Suppressor macrophage treated with lipopolysaccharide for 4 hours (primary cell): Measurements from ENCODE around the gene ACSL1.
A peak's percentile ranks its signal among the peaks of the same experiment; 100 is the strongest.

Experiments used
- DNase-seq: peaks from one replicate; pipeline ENCODE4 v3.0.0-alpha.2; 2020

Gene ACSL1

DNA sequence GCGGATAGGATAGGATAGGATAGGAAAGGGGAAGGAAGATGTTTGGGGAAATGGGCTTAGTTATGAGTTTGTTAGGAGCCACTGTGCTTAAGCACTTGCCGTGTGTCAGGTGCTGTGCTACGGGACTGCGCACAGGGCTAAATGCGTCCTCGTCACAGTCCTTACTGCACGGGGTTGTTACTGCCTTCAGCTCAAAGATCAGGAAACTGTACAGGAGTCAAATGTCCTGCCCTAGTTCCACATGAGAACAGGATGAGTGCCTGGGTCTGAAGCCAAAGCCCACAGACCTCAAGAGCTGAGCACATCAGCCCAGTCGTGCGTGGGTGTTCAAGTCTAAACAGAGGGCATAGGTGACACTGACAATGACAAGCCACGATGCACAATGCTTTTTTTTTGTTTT lies 15.0 kb downstream of the ACSL1 start:
- no peak for DNase-seq

DNA sequence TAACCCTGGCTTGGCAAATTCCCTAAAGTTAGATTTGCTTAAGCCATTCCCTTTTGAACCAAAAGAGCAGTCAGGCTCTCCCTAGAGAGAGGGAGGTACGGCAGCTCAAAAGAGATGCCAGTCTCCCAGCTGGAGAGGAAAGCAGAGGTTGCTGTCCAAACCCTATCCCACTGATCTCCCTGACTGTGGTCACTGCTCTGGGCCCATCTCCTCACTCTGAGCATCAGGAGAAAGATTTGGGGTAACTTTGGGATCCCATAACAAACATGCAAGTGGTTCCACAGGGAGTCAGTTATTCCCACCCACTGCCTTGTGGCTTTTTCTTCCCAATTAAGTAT lies 17.1 kb downstream of the ACSL1 start:
- DNase-seq: no peak

DNA sequence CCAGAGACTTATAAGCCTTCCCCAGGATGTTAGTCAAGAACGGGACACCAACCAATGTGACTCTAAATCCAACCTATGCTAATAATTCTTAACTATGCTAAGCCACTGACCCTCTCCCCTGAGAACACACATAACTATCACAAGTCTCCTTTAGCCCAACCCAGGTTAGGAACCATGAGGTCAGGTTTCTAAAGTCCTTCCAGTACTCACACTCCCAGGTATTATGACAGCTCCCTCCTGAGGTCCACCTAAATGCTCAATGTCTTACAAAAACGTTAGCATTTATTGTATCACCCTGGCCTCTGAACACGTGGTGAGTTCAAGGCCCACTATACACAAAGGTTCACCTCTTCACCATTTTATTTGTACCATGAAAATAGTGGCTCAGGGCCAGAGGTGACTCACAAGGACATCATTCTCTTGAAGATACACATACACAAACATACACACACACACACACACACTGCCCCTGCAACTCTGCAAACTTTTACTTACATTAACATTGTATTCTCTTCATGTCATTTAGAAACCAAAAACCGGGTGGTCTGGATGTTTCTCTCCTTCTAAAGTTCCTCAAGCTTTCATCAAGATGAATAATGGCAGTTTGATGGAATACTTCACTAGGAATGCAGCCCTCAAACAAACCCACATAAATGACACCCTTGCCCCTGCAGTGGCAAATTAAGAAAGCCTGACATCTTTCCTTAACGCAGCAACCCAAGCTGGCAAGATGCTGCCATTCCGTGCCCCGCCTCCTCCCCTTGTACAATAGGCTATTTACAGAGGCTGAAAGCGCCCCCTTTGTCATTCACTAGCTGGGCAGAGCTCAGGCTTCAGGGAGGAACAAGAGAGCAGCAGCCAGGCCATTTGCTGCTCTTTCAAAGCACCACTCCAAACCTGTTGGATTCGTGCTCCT lies 17.7 kb downstream of the ACSL1 start:
- DNase-seq: no peak

DNA sequence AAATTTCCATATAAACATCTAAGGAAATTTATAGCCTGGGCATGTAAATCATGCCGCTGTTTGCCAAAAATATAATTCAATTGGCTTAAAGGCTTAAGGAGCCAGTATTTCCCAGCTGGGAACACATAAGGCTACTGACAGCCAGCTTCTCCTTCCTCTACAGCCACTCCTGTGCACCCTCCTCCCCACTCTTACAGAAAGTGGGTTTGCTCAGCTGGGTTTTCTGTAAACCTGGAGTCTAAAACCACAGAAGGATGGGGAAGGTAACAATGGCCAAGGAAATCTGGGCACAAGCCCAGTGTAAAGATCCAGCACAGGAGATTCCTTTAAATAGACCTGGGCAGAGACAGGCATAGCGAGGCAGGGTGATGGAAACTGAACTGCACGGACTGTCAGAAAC lies 18.5 kb downstream of the ACSL1 start:
- no peak for DNase-seq

DNA sequence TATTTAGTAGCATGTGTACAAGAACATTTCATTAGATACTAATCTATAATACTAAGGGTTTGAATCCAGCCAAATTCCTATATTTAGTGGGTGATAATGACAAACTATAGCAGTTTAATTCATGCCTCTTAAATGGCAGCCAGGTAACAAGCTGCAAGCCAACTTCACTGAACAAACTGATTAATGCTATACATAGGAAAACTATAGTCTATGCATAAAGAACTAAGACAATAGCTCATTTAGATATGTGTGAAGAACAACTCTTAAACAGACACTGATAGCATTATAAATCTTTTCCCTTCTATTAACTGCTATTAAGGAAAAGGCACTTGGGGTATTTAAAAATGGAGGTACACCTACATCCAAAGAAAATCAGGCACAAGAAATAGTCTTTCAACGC lies 19.1 kb downstream of the ACSL1 start:
- no peak for DNase-seq

DNA sequence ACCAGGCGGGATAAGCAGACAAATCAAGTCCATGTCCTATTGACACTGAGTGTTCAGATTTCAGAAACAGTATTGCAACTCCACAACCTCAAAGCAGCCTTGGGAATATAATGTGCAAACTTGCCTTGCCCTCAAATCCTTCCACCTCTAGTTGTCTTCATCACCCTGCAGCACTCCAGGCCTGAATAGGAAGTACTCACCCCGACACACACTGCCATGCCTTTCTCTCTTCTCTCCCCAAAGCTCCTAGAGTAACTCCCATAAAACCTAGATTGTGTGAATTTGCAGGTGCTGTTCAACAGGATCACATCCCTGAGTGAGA lies 19.6 kb downstream of the ACSL1 start:
- DNase-seq: no peak

DNA sequence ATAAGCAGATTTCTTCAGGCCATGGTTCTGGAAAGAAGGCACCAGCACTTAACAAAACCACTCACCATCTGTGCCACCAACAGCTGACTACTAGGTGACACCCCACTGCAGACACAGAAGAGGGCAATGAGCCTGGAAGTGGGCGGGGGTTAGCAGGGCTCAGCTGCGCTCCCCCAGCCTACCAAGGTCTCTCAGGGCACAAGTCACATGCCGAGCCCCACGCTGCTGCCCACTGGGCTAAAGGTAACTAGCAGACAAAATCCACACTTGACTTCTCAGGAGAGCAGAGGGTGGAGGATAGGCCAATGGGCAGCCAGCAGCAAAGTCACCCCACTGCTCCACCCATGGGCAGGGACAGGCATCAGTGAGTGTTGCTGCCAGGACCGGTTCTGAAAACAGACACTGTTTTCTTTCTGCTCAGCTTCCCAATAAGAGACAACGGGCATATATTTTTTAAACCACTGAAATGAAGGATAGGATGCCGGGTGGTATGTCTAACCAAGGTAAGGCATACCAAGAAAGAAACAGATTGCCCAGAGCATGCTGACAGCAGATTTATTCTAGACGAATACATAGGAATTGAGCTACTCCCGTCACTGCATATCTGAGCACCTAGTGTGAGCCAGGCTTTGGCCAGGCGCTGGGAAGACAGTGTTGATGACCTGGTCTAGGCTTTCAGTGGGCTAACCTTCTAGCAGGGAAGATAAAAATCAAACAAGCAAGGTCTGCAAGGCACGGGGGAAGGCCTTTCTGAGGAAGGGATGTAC lies 20.1 kb downstream of the ACSL1 start:
- DNase-seq: no peak

DNA sequence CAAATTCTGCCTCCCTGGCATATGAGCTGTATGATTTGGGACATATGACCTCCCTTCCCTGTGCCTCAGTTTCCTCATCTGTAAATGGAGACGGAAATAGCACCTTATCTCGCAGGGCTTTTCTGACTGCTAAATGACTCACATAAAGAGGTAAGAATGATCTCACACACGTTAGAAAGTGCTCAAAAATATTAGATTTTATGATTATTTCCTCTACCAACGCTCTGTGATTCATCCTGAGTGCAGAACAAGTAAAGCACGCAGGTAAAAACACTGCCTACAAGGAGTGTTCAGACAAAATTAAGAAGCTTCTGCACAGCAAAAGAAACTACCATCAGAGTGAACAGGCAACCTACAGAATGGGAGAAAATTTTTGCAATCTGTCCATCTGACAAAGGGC lies 21.1 kb downstream of the ACSL1 start:
- DNase-seq: no peak

DNA sequence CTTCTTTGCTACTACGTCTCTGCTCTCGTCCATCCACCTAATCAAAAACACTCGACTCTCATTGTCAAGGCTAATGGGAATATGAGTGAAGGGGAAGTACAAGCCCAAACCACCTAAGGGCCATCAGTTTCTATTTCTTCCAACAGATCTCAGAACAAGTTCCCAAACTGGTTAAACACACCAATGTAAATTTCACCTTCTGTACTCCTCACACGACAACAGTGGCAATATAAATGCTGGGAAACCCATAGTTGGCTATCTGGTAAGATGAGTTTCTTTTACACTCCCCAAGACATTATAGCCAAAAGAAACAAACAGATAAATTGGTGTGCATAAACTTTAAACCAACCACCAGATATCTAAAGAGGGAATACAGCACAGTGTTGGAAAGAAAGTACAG lies 21.9 kb downstream of the ACSL1 start:
- no peak for DNase-seq

DNA sequence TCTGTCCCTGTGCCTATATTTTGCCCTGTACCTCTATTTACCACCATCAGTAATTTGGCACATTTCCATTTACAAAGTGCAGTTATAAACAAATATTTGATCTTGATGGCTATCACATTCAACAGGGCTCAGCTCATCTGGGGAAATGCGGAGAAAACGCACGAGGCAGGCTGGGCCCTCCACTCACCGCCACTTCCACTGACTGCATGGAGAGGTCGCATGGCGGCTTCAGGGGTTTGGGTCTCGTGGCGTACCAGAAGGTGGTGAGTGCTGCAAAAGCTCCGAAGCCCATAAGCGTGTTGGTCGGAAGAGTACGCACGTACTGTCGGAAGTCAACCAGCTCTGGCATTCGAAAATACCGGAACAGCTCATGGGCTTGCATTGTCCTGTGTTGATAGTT lies 22.6 kb downstream of the ACSL1 start:
- no peak for DNase-seq

DNA sequence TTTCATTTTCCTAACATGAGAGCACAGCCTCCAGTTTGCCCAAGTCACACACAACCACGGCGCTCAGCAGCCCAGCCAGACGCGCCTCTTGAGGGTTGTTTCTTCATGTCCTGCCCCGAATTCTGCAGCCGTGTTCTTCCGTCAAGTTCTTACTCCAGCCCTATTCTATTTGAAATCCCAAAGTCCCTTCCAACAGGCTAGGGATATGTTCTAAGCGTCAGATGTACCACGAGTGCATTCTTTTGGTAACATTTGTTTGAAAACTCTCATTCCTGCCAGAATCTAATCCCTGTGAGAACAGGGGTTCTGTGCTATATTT lies 23.1 kb downstream of the ACSL1 start:
- DNase-seq: no peak

DNA sequence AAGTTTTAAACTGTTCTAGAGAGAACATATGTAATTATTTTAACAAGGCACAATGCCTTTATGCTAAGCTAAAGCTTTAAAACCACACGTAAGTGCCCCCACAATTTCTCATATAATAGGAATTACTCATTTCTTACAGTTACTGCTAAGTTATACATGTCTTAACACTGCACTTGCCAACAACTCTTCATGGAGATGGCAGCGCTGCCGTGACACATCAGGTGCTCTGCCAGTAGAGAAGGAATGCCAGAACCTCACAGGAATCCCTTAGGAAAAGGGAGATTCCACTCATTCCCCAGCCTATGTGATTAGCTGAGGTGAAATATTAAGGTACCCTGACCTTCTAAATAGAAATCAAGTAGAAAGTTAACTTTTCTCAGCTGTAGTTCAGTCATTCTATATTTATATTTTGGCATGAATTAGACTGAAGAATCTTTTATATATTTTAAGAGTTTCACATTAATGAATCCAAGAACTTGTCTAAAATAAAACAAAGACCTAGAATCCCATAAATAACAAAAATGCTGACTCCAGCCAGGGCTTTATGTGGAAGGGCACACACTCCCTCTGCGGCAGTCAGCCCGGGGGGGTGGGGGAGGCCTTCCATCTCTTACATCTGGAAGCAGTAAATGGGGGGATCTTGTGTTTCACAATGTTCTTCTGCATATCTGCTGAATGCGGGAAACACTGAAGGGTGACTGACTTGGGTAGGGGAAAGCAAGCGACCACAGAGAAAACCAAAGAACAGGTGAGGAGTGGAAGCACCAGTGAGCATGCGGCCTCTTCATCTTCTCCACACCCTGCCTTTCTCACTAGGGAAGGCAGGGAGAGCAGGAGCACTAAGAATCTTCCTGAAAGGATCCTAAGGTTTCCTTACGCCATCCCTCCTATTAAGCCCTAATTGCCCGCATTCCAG lies 23.7 kb downstream of the ACSL1 start:
- no peak for DNase-seq

DNA sequence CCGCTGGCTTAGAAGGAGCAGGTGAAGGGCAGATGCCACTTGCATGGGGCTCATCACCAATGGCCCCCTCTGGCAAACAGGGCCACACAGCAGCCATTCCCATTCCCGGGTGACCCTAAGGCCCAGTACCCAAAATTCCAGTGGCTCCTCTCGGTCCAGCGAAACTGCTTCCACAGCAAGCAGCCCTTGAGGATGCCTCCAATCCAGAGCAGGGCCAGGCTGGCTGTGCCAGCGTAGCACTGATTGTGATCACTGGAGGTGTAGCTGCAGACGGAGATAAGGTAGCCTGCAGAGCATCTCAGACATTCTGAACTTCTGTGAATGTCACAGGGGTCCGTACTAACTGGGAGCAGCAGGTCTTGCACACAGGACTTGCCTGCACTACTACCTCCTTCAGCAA lies 27.3 kb downstream of the ACSL1 start:
- DNase-seq: no peak

DNA sequence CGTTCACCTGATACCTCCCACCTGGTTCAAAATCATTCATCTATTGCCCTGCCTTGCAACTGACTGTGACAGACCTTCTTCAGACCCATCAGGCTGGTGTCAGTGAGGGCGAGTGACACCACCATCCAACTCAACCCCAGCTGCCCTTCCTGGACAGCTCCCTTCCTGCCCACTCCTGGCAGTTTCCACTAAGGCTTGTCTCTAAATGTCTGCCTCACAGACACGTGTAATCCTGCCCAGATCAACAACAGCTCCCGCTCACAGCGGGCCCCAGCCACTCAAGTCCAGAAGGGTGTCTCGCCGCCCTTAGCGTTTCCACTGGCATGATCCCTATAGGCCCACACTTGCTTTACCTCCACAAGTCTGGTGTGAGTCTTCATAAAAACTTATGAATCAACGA lies 28.9 kb downstream of the ACSL1 start:
- no peak for DNase-seq

DNA sequence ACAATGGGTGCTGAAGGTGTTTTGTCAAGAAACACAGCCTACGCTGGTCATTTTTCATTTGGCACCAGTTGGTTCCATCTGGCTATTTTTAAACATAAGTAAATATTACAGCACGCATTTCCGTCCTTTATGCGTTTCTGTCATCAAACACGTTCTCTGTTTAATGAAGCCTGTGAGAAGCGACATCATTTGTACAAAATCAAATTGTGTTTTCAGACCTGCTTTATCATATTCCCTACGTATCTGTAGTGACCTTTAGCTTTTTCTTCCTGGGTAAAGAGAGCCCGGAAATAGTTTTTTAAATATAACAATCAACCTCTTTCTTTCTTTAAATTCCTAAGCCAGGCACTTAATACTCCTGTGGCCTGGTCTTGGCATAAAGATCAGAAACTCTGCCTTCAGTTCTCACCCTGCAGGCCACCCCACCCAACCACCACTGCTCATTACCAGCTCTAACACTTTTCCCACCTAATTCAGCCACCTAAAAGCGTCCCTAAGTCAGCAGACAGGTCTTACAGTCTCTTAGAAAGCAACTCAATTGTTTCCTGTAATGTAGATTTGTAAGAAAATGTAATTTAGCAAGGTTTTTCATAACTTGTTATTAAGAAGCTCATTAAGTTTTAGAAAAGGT lies 30.4 kb downstream of the ACSL1 start:
- no peak for DNase-seq

DNA sequence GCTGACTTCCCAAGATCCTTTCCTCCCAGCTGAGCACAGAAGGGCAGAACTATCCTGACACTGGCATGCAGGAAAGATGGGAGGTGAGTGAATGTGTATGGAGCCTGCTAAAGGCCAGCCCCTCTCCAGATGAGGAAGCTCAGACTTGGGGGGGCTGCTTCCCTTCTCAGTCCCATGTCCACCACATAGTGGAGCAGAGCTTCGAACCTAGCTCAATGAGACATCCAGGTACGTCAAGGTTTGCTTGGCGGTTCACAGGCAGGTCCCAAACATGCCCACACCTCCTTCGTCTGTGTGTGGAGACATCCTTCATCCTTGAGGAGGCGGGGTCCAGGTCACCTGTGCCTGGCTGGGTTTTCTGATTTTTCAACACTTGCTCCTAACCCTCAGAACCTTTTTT lies 31.3 kb downstream of the ACSL1 start:
- no peak for DNase-seq

DNA sequence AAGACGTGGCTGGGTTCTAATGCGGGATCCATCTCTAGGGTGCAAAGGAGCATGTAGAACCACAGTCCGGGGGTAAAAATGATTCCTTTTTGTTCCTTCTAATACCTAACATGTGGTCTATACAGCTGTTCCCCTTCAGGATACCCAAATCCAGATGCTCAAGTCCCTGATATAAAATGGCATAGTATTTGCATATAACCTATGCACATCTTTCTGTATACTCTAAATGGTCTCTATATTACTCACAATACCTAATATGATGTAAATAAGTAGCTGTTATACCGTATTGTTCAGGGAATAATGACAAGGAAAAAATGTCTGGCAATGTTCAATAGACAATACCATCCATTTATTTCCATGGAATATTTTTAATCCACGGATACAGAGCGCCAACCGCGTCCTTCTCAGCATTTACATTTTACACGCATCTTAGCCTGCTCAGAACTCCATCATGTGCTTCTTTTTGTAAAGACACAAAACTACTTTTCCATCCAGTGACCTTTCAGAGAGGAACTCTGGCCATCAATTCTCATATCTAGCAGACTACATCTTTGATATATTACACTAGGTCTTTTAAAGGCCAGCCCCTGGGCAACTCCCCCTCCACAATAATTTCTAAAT lies 31.9 kb downstream of the ACSL1 start:
- no peak for DNase-seq

DNA sequence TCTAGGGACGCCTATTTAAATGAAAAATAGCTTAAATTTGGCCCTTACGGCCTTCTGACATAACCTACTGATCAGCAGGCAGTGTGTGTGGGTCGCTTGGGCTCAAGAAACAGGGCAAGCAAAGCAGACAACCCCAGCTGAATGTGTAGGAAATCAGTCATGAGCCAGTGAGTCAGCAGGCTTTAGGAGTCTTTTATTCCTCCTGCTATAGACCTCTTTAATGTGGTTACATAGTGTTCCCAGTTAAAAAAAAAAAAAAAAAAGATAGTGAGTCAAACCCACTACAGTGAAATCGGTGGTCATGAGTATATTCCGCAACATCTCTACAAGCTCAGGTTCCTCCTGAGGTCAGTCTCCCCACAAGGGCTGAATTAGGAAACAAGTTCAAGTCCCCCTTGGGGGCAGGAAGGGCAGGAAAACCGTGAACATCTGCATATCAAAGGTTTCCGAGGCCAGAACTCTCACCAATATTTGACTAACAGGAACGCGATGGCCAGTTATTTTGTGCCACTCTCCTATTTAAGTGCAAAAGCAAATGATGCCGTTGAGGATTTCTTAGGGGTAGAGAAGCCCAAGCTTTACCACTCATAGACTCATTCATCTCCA lies 32.7 kb downstream of the ACSL1 start:
- DNase-seq: peak; percentile 91

DNA sequence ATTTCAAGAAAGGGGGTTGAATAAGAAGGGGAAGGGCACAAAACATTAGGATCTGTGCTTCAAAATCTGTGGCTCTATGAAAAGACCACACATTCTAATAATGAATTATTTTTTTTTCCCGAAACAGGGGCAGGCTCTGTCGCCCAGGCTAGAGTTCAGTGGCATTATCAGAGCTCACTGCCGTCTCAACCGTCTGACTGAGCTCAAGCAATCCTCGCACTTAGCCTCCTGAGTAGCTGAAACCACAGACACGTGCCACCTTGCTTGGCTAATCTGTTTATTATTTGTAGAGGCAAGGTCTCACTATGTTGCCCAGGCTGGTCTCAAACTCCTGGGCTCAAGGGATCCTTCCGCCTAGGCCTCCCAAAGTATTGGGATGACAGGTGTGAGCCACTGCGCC lies 33.4 kb downstream of the ACSL1 start:
- no peak for DNase-seq

DNA sequence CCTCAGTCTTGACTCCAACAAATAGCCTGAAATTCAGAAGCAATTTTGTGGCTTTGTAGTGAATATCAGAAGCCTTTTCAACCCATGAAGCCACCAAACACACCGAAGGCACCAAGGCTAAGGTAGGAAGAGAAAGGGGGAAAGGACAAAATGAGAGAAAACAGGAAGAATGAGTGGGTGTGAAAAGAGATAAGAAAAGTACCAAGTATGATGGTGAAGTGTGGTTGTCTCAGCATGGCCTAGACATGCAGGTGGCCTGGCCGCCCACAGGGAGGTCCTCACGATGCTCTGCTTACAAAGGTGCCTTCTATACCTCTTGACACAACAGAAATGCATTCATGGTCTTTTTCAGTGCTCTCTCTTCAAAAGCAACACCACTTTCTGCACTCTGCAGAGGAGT lies 34.9 kb downstream of the ACSL1 start:
- DNase-seq: no peak

DNA sequence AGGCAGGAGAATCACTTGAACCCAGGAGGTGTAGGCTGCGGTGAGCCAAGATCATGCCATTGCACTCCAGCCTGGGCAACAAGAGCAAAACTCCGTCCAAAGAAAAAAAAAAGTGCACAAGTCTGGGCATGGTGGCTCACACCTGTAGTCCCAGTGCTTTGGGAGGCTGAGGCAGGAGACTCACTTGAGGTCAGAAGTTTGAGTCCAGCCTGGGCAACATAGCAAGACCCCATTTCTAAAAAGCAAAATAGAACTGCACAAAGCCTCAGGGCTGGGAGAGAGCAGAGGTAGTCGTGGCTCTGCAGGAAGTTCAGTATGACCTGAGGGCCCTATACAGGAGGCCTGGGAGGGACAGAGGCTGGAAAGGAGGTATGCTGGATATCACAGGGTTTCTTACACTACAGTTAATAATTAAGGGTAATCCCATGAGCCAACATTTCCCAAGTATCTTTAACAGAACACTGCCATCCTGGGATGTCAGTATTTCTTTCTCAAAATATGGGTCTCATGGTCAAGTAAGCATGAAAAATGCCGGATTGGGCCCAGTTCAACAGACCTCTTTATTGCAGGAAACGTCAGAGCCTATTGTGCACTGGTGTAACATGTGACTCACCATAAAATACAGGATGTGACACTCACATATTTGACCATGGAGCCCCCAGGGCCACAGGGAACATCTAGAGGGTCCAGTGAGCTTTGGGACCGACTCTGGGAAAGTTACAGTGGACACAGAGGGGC lies 37.8 kb downstream of the ACSL1 start:
- DNase-seq: no peak

DNA sequence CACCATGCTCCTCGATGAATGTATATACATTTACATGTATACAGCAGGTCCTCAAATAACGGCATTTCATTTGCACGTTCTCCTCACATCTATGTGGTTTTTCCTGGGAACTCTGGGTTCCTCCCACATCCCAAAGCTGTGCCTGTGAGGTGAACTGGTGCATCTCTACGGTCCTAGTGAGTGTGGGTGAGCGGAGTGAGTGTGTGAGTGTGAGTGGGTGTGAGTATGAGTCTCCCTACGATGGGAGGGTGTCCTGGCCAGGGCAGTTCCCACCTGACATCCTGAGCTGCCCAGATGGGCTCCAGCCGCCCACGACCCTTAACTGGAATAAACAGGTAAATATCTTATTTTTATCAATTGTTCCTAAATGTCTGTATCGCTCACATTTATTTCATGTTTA lies 40.0 kb downstream of the ACSL1 start:
- no peak for DNase-seq
